Right lobe of liver (tissue), 6 donors: Measurements from ENCODE around the gene HS1BP3. TPM values are rescaled to one million over a fixed set of nuclear protein-coding genes. Genes with fewer than 3 reads are reported as not detected.

Source experiments
- ATAC-seq, 4 donors: fragments of 200-7000 bp; cut with Tn5 transposase; one replicate each; pipeline ENCODE4 v1.9.1; 2020; ENCODE audit warnings: mild to moderate bottlenecking in 4 of 4, moderate library complexity in 4 of 4
- DNase-seq, 3 donors: peaks; one replicate each; pipeline ENCODE4 v3.0.0-alpha.2; 2020
- H3K27ac ChIP-seq, 3 donors: fragments of 200-600 bp; one replicate each; pipeline ENCODE4 v1.8.0; 2022
- H3K27me3 ChIP-seq, 2 donors: fragments of 200-600 bp; one replicate each; pipeline ENCODE4 v1.8.0; 2022
- H3K36me3 ChIP-seq, 4 donors: fragments of 200-600 bp; sonication (generic) in 1 of 4; one replicate each; pipeline versions ENCODE4 v1.5.1 to v1.8.0; 2017 to 2022; ENCODE audit warnings: control low read depth in 1 of 4
- H3K4me1 ChIP-seq, 4 donors: fragments of 200-600 bp; sonication (generic) in 1 of 4; one replicate each; pipeline versions ENCODE4 v1.5.1 to v1.8.0; 2017 to 2022; ENCODE audit warnings: control low read depth in 1 of 4
- H3K4me3 ChIP-seq, 3 donors: fragments of 200-600 bp; one replicate each; pipeline ENCODE4 v1.8.0; 2022
- H3K9me3 ChIP-seq, 4 donors: fragments of 200-600 bp; sonication (generic) in 1 of 4; one replicate each; pipeline versions ENCODE4 v1.5.1 to v1.8.0; 2017 to 2022; ENCODE audit warnings: control low read depth in 1 of 4
- POLR2A ChIP-seq: fragments of 450-650 bp; IDR thresholded peaks from one replicate; pipeline ENCODE4 v1.6.1; 2017; ENCODE audit warnings: antibody characterized with exemption, mild to moderate bottlenecking
- WGBS: methylation state at CpG from one replicate; pipeline ENCODE4 v1.1.6; 2018; ENCODE audit warnings: low coverage, low lambda C conversion rate; ENCODE audit not compliant: insufficient coverage; ENCODE audit errors: missing lambda C conversion rate; 5-methylcytosine and 5-hydroxymethylcytosine counted together
- intact Hi-C, 2 donors: fragments of 100-400 bp; cut with DNase I; formaldehyde crosslinking; loops; one replicate each; pipeline versions ENCODE4 v1.11.2 to v1.14.1; 2022
- total RNA-seq, 6 experiments: library from RNA; depleted of rRNA in 2 of 6; stranded (reverse); fragments of >200 nt in 2 of 6; fragmentation: NEBNext Ultra II Directional in 3 of 6; extraction: Animal tissue kit (Norgen Biotek cat#: 25700) in 3 of 6; gene quantifications; one replicate each; pipeline versions ENCODE4 v1.1.0 to v1.2.4, GENCODE V29; 2016 to 2023
- TF ChIP-seq, protein P1 (sequence below), 4 donors: fragments of 200-600 bp in 3 of 4; fragments of 450-650 bp in 1 of 4; IDR thresholded peaks; one replicate each; pipeline versions ENCODE4 v1.5.1 to v1.8.0; 2016 to 2022; ENCODE audit warnings: antibody characterized with exemption in 4 of 4, mild to moderate bottlenecking in 2 of 4
- donor health status: DM: no; HTN: yes; CAD: no.
- donor health status: DM: no; HTN: no; CAD: no.
- donor health status: DM: no; HTN: no; CAD: no.
- donor health status: DM: no; HTN: yes; CAD: no.
- donor health status: DM: no; HTN: yes; CAD: no.

HS1BP3 gene
- total RNA-seq, 6 experiments from 2014 or later, result 17.5 to 34.7 (median 20.2) TPM

- WGBS, result no CpG with 5 or more reads among the region's 62 CpGs
- no peaks in the 10 kb centered on the region for H3K27me3 ChIP-seq
Measured at GRCh38 chr2:20667151-20667530, 16.2 kb upstream of the HS1BP3 start.

DNA sequence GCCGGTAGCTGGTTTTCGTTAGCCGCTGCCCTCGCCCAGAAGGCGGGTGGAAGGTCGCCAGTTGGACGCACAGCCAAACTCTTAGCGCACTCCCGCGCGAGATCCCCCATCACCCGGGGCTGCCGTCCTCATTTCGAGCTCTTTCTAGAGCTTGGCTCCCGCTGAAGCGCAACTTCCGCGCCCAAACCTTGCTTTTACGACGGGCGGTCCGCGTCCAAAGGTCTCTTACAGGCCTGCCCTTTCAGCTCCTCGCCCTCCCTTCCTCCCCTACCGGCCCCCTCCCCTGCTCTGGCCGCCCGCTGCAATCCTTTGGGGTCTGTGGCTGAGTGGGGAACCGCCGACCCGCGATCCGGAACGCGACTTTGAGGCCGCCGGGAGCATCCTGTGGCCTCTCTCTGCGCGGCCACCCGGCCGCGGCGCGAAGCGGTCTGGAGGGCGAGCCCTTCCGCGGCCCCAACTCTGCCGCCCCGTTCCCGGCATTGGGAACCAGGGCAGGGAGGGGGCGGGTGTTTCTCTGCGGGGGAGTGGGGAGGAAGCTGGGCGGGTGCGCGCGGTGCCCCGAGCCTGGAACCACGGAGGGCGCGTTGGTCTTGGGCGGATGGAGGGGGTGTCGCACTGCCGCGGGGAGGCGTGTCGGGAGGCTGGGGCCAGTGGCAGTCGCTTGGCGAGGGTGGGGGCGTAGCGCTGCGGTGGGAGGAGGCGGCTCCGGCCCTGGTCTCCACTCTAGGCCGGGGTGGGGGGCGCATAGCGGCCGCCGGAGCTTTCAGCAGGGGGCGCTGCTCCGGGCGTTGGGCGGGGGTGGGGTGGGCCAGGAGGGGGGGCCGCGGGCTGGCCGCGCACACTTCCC is 15.6 kb upstream of the HS1BP3 start, which contains the start of gene GDF7:
Gene GDF7, plus strand, starts transcription at position 841 of the 847 bp plus-strand sequence. CDS start 96 bp downstream, outside the sequence.
- H3K27ac ChIP-seq, result peak within 1 kb of the TSS; percentile 62 to 77 (median 67)
- TF ChIP-seq, protein P1, sequence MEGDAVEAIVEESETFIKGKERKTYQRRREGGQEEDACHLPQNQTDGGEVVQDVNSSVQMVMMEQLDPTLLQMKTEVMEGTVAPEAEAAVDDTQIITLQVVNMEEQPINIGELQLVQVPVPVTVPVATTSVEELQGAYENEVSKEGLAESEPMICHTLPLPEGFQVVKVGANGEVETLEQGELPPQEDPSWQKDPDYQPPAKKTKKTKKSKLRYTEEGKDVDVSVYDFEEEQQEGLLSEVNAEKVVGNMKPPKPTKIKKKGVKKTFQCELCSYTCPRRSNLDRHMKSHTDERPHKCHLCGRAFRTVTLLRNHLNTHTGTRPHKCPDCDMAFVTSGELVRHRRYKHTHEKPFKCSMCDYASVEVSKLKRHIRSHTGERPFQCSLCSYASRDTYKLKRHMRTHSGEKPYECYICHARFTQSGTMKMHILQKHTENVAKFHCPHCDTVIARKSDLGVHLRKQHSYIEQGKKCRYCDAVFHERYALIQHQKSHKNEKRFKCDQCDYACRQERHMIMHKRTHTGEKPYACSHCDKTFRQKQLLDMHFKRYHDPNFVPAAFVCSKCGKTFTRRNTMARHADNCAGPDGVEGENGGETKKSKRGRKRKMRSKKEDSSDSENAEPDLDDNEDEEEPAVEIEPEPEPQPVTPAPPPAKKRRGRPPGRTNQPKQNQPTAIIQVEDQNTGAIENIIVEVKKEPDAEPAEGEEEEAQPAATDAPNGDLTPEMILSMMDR (IDR thresholded peaks at IDR 0.05), result peak in 3 of 4 donors; percentile 45 to 46 (median 46)
- no peak for TF ChIP-seq POLR2A

More at GRCh38 chr2:20667151-20667530, 16.2 kb upstream of the HS1BP3 start:
- Histone ChIP-seq H3K27ac (peak overlapping the region in 2 of 3 donors; percentile 62 to 77), H3K4me3 (peak overlapping the region; percentile 53 to 61 (median 59)), H3K9me3 (no peaks in the 10 kb centered on the region), H3K4me1 (peaks cover 0 to 11% (median 3%) of the 10 kb centered on the region in 4 donors), H3K36me3 (peaks cover 0 to 1% (median 0%) of the 10 kb centered on the region in 4 donors)
- ATAC-seq (peak; percentile 2 to 22 (median 8)), DNase-seq (no peak)
- intact Hi-C loops, result loop anchor here (10.0 kb wide), 2 partner anchors 88 to 298 kb away; no protein-coding TSS in a partner anchor
- TF ChIP-seq POLR2A, result no peak
- TF ChIP-seq, protein P1 (IDR thresholded peaks at IDR 0.05), result peak in 1 of 4 donors; percentile 27

GRCh38 chr2:20666005-20666303 is 15.1 kb upstream of the HS1BP3 start:
- Histone ChIP-seq H3K27ac (peak overlapping the region; percentile 62 to 70 (median 67)), H3K4me3 (peak overlapping the region; percentile 53 to 61 (median 54)), H3K27me3 (no peaks in the 10 kb centered on the region), H3K4me1 (peaks cover 0 to 11% (median 3%) of the 10 kb centered on the region in 4 donors), H3K9me3 (no peaks in the 10 kb centered on the region), H3K36me3 (peaks cover 0 to 1% (median 0%) of the 10 kb centered on the region in 4 donors)
- intact Hi-C loops, result loop anchor here (10.0 kb wide), 2 partner anchors 89 to 299 kb away; no protein-coding TSS in a partner anchor
- DNase-seq (no peak), ATAC-seq (peak in 2 of 4 donors; percentile 11 to 34)
- no CpG with 5 or more reads among the region's 34 CpGs for WGBS
- TF ChIP-seq POLR2A, result no peak
- TF ChIP-seq, protein P1 (IDR thresholded peaks at IDR 0.05), result no peak

More for the DNA sequence above, 15.6 kb upstream of the HS1BP3 start, which contains the start of gene GDF7:
- ATAC-seq, result peak; percentile 64 to 89 (median 80)
- no peaks in the 10 kb centered on the region for H3K27me3 ChIP-seq
- 1% methylated on average over 33 of the region's 86 CpGs for WGBS
- peaks cover 0 to 1% (median 0%) of the 10 kb centered on the region in 4 donors for H3K36me3 ChIP-seq
- peak; percentile 82 to 91 (median 86) for DNase-seq
- intact Hi-C loops, result loop anchor here (10.0 kb wide), 2 partner anchors 88 to 298 kb away; no protein-coding TSS in a partner anchor
- H3K4me3 ChIP-seq, result peak within 1 kb of the TSS; percentile 53 to 61 (median 59)
- H3K9me3 ChIP-seq, result no peaks in the 10 kb centered on the region
- H3K4me1 ChIP-seq, result peaks cover 0 to 11% (median 3%) of the 10 kb centered on the region in 4 donors

- peaks cover 0 to 11% (median 3%) of the 10 kb centered on the region in 4 donors for H3K4me1 ChIP-seq
- TF ChIP-seq, protein P1 (IDR thresholded peaks at IDR 0.05), result no peak
- TF ChIP-seq POLR2A, result no peak
- peak in 1 of 4 donors; percentile 2 for ATAC-seq
- no peak for DNase-seq
- H3K27ac ChIP-seq, result peak overlapping the region; percentile 62 to 70 (median 67)
- H3K4me3 ChIP-seq, result peak overlapping the region; percentile 53 to 61 (median 54)
- intact Hi-C loops, result loop anchor here (10.0 kb wide), 2 partner anchors 89 to 299 kb away; no protein-coding TSS in a partner anchor
- peaks cover 0 to under 1% (median 0%) of the 10 kb centered on the region in 4 donors for H3K36me3 ChIP-seq
- no peaks in the 10 kb centered on the region for H3K9me3 ChIP-seq
- 6% methylated on average over 26 of the region's 49 CpGs for WGBS
- H3K27me3 ChIP-seq, result no peaks in the 10 kb centered on the region
Measured at GRCh38 chr2:20665243-20666004, 14.5 kb upstream of the HS1BP3 start.
